GM21528 (cell line): Measurements from ENCODE around the gene RALGAPA1.
"Not testable (repeated sequence)": the region's sequence is repeated elsewhere in the genome, so short reads cannot be mapped to it uniquely, and the experiment has no call there.

Experiments used
- ATAC-seq: cut with Tn5 transposase; IDR thresholded peaks from one replicate; pipeline ENCODE4 v1.9.1; 2021; ENCODE audit warnings: mild to moderate bottlenecking, moderate library complexity; ENCODE audit not compliant: unreplicated experiment, low FRiP score

RALGAPA1 gene

DNA sequence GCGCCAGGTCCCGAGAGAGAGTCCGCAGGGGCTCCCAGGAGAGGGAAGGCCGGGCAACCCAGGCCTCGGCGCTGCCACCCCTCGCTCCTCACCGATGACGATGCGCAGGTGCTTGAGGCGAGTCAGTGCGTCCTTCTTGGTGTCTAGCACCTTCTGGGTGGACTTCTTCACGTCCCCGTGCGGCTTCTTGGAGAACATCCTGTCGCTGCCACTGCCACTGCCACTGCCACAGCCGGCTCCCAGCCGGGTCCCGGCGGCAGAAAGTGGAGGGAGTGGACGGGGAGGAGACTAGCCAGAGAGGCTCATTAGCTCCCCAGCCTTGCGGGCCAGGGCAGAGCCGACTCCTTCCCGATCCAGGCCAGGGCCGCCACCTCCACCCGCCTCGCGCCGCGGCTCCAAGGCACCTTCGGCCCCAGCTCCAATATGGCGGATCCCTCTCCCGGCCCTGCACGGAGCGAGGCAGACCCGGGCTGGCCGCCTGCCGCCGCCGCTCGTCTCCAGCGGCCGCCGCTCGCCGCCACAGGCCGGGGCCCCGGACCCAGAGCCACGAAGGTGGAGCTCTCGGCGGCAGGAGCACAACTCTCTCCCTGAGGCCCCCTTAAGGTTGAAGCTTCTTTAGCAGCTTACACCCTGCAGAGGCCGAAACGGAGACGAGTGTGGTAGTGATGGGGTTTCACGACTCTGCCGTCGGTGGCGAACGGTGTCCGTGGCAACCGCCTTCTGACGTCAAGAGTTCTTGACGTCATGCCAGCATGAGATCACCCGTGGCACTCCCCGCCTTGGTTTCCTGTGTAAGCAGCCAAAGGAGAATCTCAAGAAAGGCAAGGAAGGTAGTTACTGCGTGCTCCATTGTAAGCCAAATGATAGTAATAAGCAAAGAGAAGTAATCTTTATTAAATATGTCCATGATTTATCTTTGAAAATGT is at the start of gene RALGAPA1:
Gene RALGAPA1, minus strand, starts transcription at position 658 of the 926 bp plus-strand sequence. Its CDS starts 460 bp downstream, at position 198.
- ATAC-seq = peak; percentile 98

DNA sequence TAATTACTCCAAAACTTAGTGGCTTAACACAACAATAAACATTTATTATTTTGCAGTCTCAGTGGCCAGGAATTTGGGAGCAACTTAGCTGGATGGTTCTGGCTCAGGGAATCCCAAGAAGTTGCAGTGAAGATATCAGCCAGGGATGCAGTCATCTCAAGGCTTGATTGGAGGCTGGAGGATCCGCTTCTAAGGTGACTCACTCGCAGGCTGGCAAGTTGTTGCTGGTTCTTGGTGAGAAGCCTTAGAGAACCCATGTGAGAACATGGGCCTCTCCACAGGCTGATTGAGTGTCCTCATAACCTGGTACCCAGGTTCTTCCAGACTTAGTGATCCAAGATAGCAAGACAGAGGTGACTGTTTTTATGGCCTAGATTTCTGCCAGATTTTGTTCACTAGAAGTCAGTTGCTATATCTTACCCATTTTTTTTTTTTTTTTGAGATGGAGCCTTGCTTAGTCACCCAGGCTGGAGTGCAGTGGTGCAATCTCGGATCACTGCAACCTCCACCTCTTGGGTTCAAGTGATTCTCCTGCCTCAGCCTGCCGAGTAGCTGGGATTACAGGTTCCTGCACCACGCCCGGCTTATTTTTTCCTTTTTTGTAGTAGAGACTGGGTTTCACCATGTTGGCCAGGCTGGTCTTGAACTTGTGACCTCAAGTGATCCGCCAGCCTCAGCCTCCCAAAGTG is 49.6 kb upstream of the RALGAPA1 start:
- no peak for ATAC-seq

DNA sequence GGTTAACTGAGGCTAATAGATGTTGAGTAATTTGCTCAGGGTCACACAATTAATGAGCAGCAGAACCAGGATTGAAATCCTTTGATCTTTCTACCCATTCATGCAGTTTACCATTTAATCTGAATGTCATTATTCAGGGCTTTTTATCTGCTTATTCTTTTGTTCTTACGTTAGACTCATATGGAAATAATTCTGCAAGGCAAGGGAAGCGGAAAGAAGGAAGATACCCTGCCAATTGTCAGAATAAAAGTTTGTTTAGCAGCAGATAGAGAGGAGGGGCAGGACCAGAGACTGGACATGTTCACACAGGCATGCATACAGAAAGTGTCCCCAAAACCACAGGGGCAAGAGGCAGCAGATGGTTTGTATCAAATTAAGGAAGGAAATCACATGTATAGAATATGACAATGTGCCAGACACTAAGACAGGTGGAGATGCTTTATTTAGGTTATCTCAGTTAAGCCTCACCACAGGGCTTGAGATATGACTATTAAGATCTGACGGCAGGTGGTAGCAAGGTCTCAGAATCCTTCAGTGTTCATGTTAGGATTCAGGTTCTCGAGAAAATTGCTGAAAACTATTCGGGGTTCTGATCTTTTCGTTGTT is 46.9 kb upstream of the RALGAPA1 start:
- ATAC-seq = peak; percentile 93

DNA sequence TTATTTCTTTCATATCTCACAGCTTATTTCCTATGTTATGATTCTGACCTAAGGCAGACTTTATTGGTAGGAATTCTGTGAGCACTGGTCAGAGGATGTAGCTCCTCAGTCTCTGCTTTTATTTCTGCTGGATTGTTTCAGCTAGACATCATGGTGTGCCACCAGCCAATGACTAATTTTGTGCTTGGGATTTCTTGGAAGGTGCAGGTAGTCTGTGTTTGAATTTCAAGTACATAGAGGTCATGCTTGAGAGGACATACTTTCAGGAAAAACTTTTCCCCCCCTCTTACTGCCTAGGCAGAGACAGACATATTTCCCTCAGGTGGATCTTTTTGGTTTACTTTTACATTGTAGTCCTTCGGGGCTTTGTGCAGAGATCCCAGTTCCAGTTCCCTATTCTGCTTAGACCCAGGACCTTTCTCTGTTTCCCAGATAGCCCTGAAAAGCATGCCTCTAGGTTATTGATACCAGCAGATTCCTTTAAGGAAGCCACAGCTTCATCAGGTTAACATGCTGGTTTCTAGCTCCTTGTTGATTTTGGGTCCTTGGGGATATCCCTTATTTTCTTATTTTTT is 45.7 kb upstream of the RALGAPA1 start:
- no peak for ATAC-seq

DNA sequence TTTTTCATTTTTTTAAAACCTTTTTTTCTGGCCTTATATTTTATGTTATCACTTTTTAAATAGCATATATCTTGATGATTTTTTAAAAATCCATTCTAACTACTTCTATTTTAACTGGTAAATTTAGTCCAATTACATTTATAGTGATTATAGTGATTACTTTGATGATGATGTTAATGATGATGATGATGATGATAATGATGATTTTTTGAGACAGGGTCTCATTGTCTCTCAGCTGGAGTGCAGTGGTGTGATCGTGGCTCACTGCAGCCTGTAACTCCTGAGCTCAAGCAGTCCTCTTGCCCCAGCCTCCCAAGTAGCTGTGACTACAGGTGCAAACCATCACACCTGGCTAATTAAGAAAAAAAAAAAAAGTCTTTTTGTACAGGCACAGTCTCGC is 44.1 kb upstream of the RALGAPA1 start:
- ATAC-seq = no peak

- ATAC-seq = no peak
These were observed 42.7 kb upstream of the RALGAPA1 start for GRCh38 chr14:35851823-35852222.

GRCh38 chr14:35849122-35849521 is 40.0 kb upstream of the RALGAPA1 start:
- no peak for ATAC-seq

DNA sequence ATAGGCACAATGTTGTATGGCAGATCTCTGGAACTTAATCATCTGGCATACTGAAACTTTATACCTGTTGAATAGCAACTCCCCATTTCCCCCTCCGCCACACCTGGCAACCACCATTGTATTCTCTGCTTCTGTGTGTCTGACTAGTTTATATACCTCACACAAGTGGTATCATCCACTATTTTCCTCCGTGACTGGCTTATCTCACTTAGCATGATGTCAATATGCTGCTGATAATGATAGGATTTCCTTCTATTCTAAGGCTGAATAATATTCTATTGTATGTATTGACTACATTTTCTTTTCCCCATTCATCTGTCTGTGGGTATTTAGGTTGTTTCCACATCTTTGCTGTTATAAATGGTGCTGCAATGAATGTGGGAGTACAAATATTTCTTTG is 38.5 kb upstream of the RALGAPA1 start:
- ATAC-seq = no peak

DNA sequence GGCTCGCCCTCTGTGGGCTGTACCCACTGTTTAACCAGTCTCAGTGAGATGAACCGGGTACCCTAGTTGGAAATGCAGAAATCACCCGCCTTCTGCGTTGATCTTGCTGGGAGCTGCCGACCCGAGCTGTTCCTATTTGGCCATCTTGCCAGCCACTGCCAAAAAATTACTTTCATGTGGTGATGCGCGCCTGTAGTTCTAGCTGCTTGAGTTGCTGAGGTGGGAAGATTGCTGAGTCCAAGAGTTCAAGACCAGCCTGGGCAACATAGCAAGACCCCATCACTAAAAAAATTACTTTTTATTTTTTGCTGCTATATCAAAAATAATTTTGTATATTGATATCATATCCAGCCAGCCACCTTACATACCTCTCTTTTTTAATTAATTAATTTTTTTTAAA is 35.4 kb upstream of the RALGAPA1 start:
- no peak for ATAC-seq

- ATAC-seq = not testable (repeated sequence)
These were observed 33.1 kb upstream of the RALGAPA1 start for GRCh38 chr14:35842245-35842644.

DNA sequence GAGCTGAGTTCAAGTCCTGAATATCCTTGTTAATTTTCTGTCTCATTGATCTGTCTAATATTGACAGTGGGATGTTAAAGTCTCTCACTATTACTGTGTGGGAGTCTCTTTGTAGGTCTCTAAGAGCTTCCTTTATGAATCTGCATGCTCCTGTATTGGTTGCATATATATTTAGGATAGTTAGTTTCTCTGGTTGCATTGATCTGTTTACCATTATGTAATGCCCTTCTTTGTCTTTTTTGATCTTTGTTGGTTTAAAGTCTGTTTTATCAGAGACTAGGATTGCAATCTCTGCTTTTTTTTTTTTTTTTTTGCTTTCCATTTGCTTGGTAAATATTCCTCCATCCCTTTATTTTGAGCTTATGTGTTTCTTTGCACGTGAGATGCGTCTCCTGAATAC is 32.6 kb upstream of the RALGAPA1 start:
- ATAC-seq = not testable (repeated sequence)

GRCh38 chr14:35835208-35835982 is 26.3 kb upstream of the RALGAPA1 start:
- no peak for ATAC-seq

DNA sequence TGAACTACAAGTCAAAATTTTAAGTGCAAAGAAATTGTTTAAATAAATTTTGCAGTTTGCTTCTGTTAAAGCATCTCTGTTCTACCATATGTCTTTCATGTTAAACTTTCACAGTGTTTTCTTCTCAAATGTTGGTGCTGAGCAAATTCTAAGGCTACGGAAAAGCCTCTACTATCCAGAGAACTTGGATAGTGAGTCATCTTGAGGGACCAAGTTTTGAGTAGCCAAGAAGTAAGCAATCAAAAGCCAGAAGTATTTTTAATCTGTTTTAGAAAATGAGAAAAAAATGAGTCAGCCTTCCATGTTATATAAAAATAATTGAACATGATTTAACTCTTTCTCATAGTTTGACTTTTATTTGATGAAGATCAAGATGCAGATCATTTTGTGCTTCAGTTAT is 20.4 kb upstream of the RALGAPA1 start:
- no peak for ATAC-seq

GRCh38 chr14:35827678-35828472 is 18.8 kb upstream of the RALGAPA1 start:
- no peak for ATAC-seq

GRCh38 chr14:35826952-35827416 is 17.9 kb upstream of the RALGAPA1 start:
- no peak for ATAC-seq

GRCh38 chr14:35826218-35826951 is 17.3 kb upstream of the RALGAPA1 start, which contains the start of gene BRMS1L:
Gene BRMS1L (plus strand): TSS chr14:35826338. CDS start chr14:35826517, 179 bp downstream.
- ATAC-seq = peak; percentile 98

DNA sequence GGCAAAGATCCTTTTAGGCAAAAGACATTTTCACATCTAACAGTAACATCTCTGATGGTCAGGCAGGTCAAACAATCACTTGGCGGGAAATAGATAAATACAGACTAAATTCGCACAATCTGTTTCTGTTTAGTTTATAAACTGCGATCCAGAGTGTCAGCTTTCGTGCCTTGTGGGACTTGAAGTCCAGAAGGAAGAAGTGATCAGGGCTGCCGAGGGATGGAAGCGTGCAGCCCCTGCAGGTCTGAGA is 16.8 kb upstream of the RALGAPA1 start:
- ATAC-seq = no peak

GRCh38 chr14:35824446-35825165 is 15.5 kb upstream of the RALGAPA1 start:
- ATAC-seq = not testable (repeated sequence)
